ENCODE data around the gene ZFHX3.

DNA sequence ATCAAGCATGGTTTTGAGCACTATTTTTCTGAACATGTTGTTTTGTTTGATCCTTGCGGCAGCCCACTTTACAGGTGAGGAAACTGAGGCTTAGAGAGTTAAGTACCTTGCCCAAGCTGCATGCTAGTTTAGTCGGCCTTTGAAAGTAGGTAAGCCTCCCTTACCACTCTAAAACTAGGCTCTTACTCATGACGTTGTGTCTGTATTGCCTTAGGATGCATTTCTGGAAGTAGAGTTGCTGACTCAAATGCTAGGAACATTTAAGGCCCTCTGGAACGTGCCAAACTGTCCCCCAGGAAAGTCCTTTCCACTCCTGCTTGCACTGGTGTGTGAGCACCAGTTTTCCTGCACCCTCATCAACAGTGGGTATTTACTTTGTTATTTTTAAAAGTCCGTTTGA lies 76.6 kb downstream of the ZFHX3 start:
- TF ChIP-seq, protein P1, sequence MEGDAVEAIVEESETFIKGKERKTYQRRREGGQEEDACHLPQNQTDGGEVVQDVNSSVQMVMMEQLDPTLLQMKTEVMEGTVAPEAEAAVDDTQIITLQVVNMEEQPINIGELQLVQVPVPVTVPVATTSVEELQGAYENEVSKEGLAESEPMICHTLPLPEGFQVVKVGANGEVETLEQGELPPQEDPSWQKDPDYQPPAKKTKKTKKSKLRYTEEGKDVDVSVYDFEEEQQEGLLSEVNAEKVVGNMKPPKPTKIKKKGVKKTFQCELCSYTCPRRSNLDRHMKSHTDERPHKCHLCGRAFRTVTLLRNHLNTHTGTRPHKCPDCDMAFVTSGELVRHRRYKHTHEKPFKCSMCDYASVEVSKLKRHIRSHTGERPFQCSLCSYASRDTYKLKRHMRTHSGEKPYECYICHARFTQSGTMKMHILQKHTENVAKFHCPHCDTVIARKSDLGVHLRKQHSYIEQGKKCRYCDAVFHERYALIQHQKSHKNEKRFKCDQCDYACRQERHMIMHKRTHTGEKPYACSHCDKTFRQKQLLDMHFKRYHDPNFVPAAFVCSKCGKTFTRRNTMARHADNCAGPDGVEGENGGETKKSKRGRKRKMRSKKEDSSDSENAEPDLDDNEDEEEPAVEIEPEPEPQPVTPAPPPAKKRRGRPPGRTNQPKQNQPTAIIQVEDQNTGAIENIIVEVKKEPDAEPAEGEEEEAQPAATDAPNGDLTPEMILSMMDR (IDR thresholded peaks at IDR 0.05): no peak
- TF ChIP-seq POLR2A (IDR thresholded peaks at IDR 0.05): no peak

All from uterus (tissue), 2 donors.